GM12878 (cell line): ENCODE results near the gene DNAJC11. TPM values are rescaled to one million over a fixed set of nuclear protein-coding genes. Genes with fewer than 3 reads are reported as not detected.

Experiments used
- ATAC-seq: fragments of 200-7000 bp; cut with Tn5 transposase; 3 replicates; pipeline ENCODE4 v1.9.1; 2020; ENCODE audit warnings: mild to moderate bottlenecking, moderate library complexity
- BruUV-seq: library from RNA; stranded (reverse); fragments of 400-500 nt; replicated peaks from 2 replicates; lab custom pipeline; 2021; lab: Mats Ljungman, UMichigan
- CTCF ChIA-PET: fragments of 300-600 bp; sonication (Branson Sonifier 250); formaldehyde crosslinking; extraction: SDS; loops from one replicate; lab custom pipeline; 2021; ENCODE audit warnings: inconsistent platforms; lab: Yijun Ruan, JAX
- POLR2A ChIA-PET: fragments of 350-600 bp; formaldehyde crosslinking; extraction: SDS; loops from one replicate; lab custom pipeline; 2021; ENCODE audit warnings: inconsistent platforms; lab: Charles Lee
- RAD21 ChIA-PET: fragments of 300-600 bp; sonication (Branson Sonifier 250); formaldehyde crosslinking; loops from one replicate; lab custom pipeline; 2023; ENCODE audit warnings: antibody characterized with exemption; ENCODE audit not compliant: unreplicated experiment; lab: Charles Lee
- SMC1A ChIA-PET: fragments of 300-600 bp; sonication (Branson Sonifier 250); formaldehyde crosslinking; loops from one replicate; lab custom pipeline; 2023; ENCODE audit not compliant: unreplicated experiment, uncharacterized antibody; lab: Charles Lee
- DNase-seq: peaks from one replicate; pipeline ENCODE4 v3.0.0-alpha.2; 2011; ENCODE audit warnings: low read depth, low spot score
- FAIRE-seq: peaks from 3 replicates; lab custom pipeline; 2011; peaks lifted over from hg19 to GRCh38; lab: Jason Lieb, UNC
- H2AFZ ChIP-seq: 2 replicates; pipeline ENCODE4 v1.6.0; 2011; ENCODE audit warnings: low read depth, low read length, control low read depth; ENCODE audit not compliant: control insufficient read depth
- H3K27ac ChIP-seq: 2 replicates; pipeline ENCODE4 v1.5.1; 2011; ENCODE audit warnings: control low read depth; ENCODE audit not compliant: control insufficient read depth, insufficient read depth
- H3K27me3 ChIP-seq, 2 experiments: replicated peaks in 1 of 2; 2 replicates each; pipeline versions ENCODE4 v1.6.0 to v1.6.1; 2011; ENCODE audit warnings: low read length in 1 of 2; ENCODE audit not compliant: control insufficient read depth in 2 of 2, insufficient read depth in 2 of 2
- H3K36me3 ChIP-seq, 2 experiments: 2 replicates each; pipeline ENCODE4 v1.5.1; 2011; ENCODE audit warnings: low read length in 1 of 2; ENCODE audit not compliant: control insufficient read depth in 2 of 2, insufficient read depth in 2 of 2
- H3K4me1 ChIP-seq: 2 replicates; pipeline ENCODE4 v1.6.1; 2011; ENCODE audit warnings: mild to moderate bottlenecking, low read length, moderate library complexity, mixed read lengths; ENCODE audit not compliant: control insufficient read depth, insufficient read depth
- H3K4me2 ChIP-seq: 2 replicates; pipeline ENCODE4 v1.6.0; 2011; ENCODE audit warnings: control low read depth; ENCODE audit not compliant: control insufficient read depth, insufficient read depth
- H3K4me3 ChIP-seq: fragments of 200-600 bp; sonication (generic); 2 replicates; pipeline ENCODE4 v1.5.1; 2016
- H3K79me2 ChIP-seq: 2 replicates; pipeline ENCODE4 v1.6.0; 2011; ENCODE audit warnings: low read length; ENCODE audit not compliant: control insufficient read depth, insufficient read depth
- H3K9ac ChIP-seq: 2 replicates; pipeline ENCODE4 v1.8.0; 2011; ENCODE audit warnings: low read length, control low read depth, mixed read lengths; ENCODE audit not compliant: control insufficient read depth, insufficient read depth
- H3K9me3 ChIP-seq: replicated peaks from 3 replicates; pipeline ENCODE4 v1.5.1; 2011; ENCODE audit warnings: mild to moderate bottlenecking, low read length; ENCODE audit not compliant: control insufficient read depth, insufficient read depth
- H4K20me1 ChIP-seq: 2 replicates; pipeline ENCODE4 v1.6.0; 2011; ENCODE audit not compliant: control insufficient read depth, insufficient read depth
- CEBPZ ChIP-seq: fragments of 150-350 bp; IDR thresholded peaks from 2 replicates; pipeline ENCODE4 v1.6.1; 2016; ENCODE audit warnings: low read depth, low read length
- EZH2 ChIP-seq: IDR thresholded peaks from 2 replicates; pipeline ENCODE4 v1.6.1; 2012; ENCODE audit warnings: low read depth, mild to moderate bottlenecking, control low read depth, inconsistent platforms, low read length, borderline replicate concordance; ENCODE audit not compliant: control insufficient read depth
- KDM1A ChIP-seq: fragments of 200-600 bp; sonication (generic); IDR thresholded peaks from 2 replicates; pipeline ENCODE4 v1.6.1; 2016; ENCODE audit warnings: borderline replicate concordance
- NFIC ChIP-seq: IDR thresholded peaks from 2 replicates; pipeline ENCODE4 v1.6.1; 2012; ENCODE audit warnings: low read depth, mild to moderate bottlenecking, inconsistent platforms, low read length, moderate library complexity
- STAT3 ChIP-seq: IDR thresholded peaks from 2 replicates; pipeline ENCODE4 v1.6.1; 2011; ENCODE audit warnings: low read depth, low read length, improper control_type of control experiment
- ZNF622 ChIP-seq: fragments of 450-650 bp; IDR thresholded peaks from 2 replicates; pipeline ENCODE4 v1.6.1; 2017; ENCODE audit warnings: mild to moderate bottlenecking, inconsistent platforms
- WGBS: methylation state at CpG from one replicate; pipeline ENCODE4 v1.1.6; 2016; ENCODE audit warnings: low lambda C conversion rate; ENCODE audit not compliant: insufficient replicate concordance, insufficient coverage; ENCODE audit errors: missing lambda C conversion rate; 5-methylcytosine and 5-hydroxymethylcytosine counted together
- in situ Hi-C: fragments of 300-500 bp; cut with MboI; formaldehyde crosslinking; loops from 9 replicates; pipeline ENCODE4 v1.14.3; 2018; ENCODE audit warnings: mixed read lengths
- intact Hi-C: fragments of 100-400 bp; cut with micrococcal nuclease; formaldehyde crosslinking; loops from one replicate; pipeline ENCODE4 v1.14.2; 2022; ENCODE audit not compliant: unreplicated experiment
- polyA plus RNA-seq, 11 experiments: library from polyadenylated mRNA; depleted of rRNA in 4 of 11; unstranded in 6 of 11; stranded (reverse) in 5 of 11; fragments of >200 nt; fragmentation: Nextera tagmentation in 4 of 11; fragmentation: Illumina TruSeq in 1 of 11; extraction: Ambion mirVana in 4 of 11; extraction: Trizol in 1 of 11; gene quantifications; 1 replicate in 1 of 11; 2 replicates in 10 of 11; pipeline versions ENCODE4 v1.2.1 to v1.2.3, GENCODE V29; 2011 to 2016; ENCODE audit warnings: inconsistent platforms in 2 of 11, missing spikeins in 2 of 11, low read depth in 1 of 11
- total RNA-seq, 4 experiments: library from RNA; depleted of rRNA in 3 of 4; stranded (reverse); fragments of >200 nt in 3 of 4; fragmentation: Illumina TruSeq in 1 of 4; extraction: Trizol in 1 of 4; gene quantifications; 2 replicates each; pipeline versions ENCODE4 v1.2.1 to v1.2.3, GENCODE V29; 2013 to 2021
- TF ChIP-seq, protein P1 (sequence below): IDR thresholded peaks from 2 replicates; pipeline ENCODE4 v1.6.1; 2012; ENCODE audit warnings: improper control_type of control experiment, low read depth, low read length; ENCODE audit not compliant: insufficient replicate concordance
- TF ChIP-seq, protein P2 (sequence below): fragments of 450-650 bp; IDR thresholded peaks from 2 replicates; pipeline ENCODE4 v1.6.1; 2017; ENCODE audit warnings: mild to moderate bottlenecking, low read depth, inconsistent platforms; ENCODE audit not compliant: poor library complexity, severe bottlenecking
- TF ChIP-seq, protein P3 (sequence below): IDR thresholded peaks from 2 replicates; pipeline ENCODE4 v1.6.1; 2012; ENCODE audit warnings: low read length, inconsistent platforms

The DNAJC11 gene
- total and polyA plus RNA-seq, 10 of the 15 experiments (the other 5 are each of a cell fraction or from before 2014, with no cell fraction given) = 5.0 to 58.8 (median 39.5) TPM

DNA sequence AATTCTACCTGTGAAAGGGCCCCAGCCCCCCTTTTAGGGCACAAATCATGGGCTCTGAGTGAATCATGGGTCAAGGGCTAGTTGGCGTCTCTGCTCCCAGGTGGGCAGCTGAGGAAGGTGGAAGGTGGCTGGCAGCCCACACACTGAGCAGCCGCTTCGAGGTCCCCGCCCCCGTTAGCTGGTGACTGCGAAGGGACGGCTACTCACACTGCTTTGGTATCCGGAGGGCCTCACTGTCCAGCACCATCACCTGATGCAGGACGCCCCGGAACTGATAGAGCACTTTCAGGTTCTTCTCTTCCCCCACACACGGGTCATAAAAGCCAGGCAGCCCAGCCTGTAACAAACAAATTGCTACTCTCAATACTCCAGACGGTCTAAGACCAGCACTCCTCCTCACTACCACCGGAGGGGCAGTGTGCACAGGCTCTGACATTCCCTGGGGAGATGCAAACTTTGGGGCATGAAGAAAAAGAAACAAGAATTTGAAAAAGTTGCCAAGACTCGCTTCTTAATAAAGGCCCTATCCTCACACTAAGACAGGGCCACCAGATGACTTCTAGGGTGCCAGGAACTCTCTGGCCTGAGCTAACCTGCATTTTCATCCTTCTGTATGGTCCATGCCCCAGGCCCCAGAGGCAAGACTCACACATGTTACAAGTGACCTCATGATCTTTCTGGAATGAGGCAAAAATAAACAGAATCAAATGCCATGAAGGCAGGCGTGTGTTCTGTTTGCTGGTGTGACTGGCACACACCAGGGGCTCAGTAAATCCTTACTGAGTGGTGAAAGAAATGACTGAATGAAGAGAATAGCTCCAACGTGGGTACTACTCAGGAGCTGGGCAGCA, 65.5 kb downstream of the DNAJC11 start:
- ChIA-PET CTCF (interaction anchor here (1.4 to 2.1 kb wide), 2 partner anchors 10 kb away, joined by 7 to 8 read pairs; no protein-coding TSS in a partner anchor), SMC1A (interaction anchor here (0.9 kb wide), 1 partner anchor 88 kb away, joined by 3 read pairs; no protein-coding TSS in a partner anchor), RAD21 (no interaction called here), POLR2A (no interaction called here)
- in situ Hi-C loops (loop anchor here (5.0 kb wide), 1 partner anchor 144 kb away; the partner anchor contains the start of gene PLEKHG5), intact Hi-C loops (no loop called here)
- no peak for FAIRE-seq
- 67% methylated on average over 16 of the region's 16 CpGs for WGBS
- H3K9me3 ChIP-seq = no peaks in the 10 kb centered on the region
- H3K4me3 ChIP-seq = no peak overlapping the region
- H3K79me2 ChIP-seq = no peaks in the 10 kb centered on the region
- no peak for ATAC-seq
- no peaks in the 10 kb centered on the region for H3K27me3 ChIP-seq
- H3K27ac ChIP-seq = no peak overlapping the region
- no TSS peak for BruUV-seq
- no peaks in the 10 kb centered on the region for H4K20me1 ChIP-seq
- no peak overlapping the region for H2AFZ ChIP-seq
- no peak for DNase-seq
- no peak overlapping the region for H3K9ac ChIP-seq
- H3K4me1 ChIP-seq = no peaks in the 10 kb centered on the region
- H3K4me2 ChIP-seq = no peak overlapping the region
- H3K36me3 ChIP-seq = peaks cover 16 to 29% of the 10 kb centered on the region in 2 experiments; a peak in 3 of 4 replicates
- TF ChIP-seq EZH2 (no peak), ZNF622 (no peak), CEBPZ (no peak), NFIC (no peak), KDM1A (no peak), STAT3 (no peak)
- TF ChIP-seq, protein P1, sequence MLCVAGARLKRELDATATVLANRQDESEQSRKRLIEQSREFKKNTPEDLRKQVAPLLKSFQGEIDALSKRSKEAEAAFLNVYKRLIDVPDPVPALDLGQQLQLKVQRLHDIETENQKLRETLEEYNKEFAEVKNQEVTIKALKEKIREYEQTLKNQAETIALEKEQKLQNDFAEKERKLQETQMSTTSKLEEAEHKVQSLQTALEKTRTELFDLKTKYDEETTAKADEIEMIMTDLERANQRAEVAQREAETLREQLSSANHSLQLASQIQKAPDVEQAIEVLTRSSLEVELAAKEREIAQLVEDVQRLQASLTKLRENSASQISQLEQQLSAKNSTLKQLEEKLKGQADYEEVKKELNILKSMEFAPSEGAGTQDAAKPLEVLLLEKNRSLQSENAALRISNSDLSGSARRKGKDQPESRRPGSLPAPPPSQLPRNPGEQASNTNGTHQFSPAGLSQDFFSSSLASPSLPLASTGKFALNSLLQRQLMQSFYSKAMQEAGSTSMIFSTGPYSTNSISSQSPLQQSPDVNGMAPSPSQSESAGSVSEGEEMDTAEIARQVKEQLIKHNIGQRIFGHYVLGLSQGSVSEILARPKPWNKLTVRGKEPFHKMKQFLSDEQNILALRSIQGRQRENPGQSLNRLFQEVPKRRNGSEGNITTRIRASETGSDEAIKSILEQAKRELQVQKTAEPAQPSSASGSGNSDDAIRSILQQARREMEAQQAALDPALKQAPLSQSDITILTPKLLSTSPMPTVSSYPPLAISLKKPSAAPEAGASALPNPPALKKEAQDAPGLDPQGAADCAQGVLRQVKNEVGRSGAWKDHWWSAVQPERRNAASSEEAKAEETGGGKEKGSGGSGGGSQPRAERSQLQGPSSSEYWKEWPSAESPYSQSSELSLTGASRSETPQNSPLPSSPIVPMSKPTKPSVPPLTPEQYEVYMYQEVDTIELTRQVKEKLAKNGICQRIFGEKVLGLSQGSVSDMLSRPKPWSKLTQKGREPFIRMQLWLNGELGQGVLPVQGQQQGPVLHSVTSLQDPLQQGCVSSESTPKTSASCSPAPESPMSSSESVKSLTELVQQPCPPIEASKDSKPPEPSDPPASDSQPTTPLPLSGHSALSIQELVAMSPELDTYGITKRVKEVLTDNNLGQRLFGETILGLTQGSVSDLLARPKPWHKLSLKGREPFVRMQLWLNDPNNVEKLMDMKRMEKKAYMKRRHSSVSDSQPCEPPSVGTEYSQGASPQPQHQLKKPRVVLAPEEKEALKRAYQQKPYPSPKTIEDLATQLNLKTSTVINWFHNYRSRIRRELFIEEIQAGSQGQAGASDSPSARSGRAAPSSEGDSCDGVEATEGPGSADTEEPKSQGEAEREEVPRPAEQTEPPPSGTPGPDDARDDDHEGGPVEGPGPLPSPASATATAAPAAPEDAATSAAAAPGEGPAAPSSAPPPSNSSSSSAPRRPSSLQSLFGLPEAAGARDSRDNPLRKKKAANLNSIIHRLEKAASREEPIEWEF = no peak
- TF ChIP-seq, protein P2, sequence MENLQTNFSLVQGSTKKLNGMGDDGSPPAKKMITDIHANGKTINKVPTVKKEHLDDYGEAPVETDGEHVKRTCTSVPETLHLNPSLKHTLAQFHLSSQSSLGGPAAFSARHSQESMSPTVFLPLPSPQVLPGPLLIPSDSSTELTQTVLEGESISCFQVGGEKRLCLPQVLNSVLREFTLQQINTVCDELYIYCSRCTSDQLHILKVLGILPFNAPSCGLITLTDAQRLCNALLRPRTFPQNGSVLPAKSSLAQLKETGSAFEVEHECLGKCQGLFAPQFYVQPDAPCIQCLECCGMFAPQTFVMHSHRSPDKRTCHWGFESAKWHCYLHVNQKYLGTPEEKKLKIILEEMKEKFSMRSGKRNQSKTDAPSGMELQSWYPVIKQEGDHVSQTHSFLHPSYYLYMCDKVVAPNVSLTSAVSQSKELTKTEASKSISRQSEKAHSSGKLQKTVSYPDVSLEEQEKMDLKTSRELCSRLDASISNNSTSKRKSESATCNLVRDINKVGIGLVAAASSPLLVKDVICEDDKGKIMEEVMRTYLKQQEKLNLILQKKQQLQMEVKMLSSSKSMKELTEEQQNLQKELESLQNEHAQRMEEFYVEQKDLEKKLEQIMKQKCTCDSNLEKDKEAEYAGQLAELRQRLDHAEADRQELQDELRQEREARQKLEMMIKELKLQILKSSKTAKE = no peak
- TF ChIP-seq, protein P3, sequence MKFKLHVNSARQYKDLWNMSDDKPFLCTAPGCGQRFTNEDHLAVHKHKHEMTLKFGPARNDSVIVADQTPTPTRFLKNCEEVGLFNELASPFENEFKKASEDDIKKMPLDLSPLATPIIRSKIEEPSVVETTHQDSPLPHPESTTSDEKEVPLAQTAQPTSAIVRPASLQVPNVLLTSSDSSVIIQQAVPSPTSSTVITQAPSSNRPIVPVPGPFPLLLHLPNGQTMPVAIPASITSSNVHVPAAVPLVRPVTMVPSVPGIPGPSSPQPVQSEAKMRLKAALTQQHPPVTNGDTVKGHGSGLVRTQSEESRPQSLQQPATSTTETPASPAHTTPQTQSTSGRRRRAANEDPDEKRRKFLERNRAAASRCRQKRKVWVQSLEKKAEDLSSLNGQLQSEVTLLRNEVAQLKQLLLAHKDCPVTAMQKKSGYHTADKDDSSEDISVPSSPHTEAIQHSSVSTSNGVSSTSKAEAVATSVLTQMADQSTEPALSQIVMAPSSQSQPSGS = no peak
